CD4-positive, alpha-beta T cell treated with Interleukin-17A for 4 hours (primary cell): ENCODE measurements around the gene NAV3.

Experiments
- DNase-seq: peaks from one replicate; pipeline ENCODE4 v3.0.0-alpha.2; 2020; ENCODE audit warnings: mixed read lengths

NAV3 gene

GRCh38 chr12:77996670-77997069 is 166.0 kb downstream of the NAV3 start:
- DNase-seq, result no peak

GRCh38 chr12:77998236-77998786 is 167.6 kb downstream of the NAV3 start:
- DNase-seq, result no peak

- no peak for DNase-seq
These were observed 168.5 kb downstream of the NAV3 start for GRCh38 chr12:77999074-77999715.

- no peak for DNase-seq
These were observed 172.2 kb downstream of the NAV3 start for GRCh38 chr12:78002878-78003277.

GRCh38 chr12:78004249-78005093 is 173.8 kb downstream of the NAV3 start:
- DNase-seq, result no peak

- no peak for DNase-seq
These were observed 174.4 kb downstream of the NAV3 start for GRCh38 chr12:78005094-78005492.

GRCh38 chr12:78007173-78007572 is 176.5 kb downstream of the NAV3 start:
- DNase-seq, result no peak

- no peak for DNase-seq
These were observed 178.3 kb downstream of the NAV3 start for GRCh38 chr12:78009031-78009430.

- DNase-seq, result no peak
These were observed 187.6 kb downstream of the NAV3 start for GRCh38 chr12:78018171-78018910.

- DNase-seq, result no peak
These were observed 188.2 kb downstream of the NAV3 start for GRCh38 chr12:78018939-78019338.

- DNase-seq, result no peak
These were observed 197.7 kb downstream of the NAV3 start for GRCh38 chr12:78028426-78028825.

- no peak for DNase-seq
These were observed 203.3 kb downstream of the NAV3 start for GRCh38 chr12:78034025-78034424.

GRCh38 chr12:78035901-78036606 is 205.4 kb downstream of the NAV3 start:
- no peak for DNase-seq

GRCh38 chr12:78036874-78037273 is 206.2 kb downstream of the NAV3 start:
- DNase-seq, result no peak

GRCh38 chr12:78037707-78038106 is 207.0 kb downstream of the NAV3 start:
- no peak for DNase-seq

- DNase-seq, result no peak
These were observed 207.8 kb downstream of the NAV3 start for GRCh38 chr12:78038541-78038940.

- DNase-seq, result no peak
These were observed 208.3 kb downstream of the NAV3 start for GRCh38 chr12:78038986-78039385.

GRCh38 chr12:78040111-78040510 is 209.4 kb downstream of the NAV3 start:
- no peak for DNase-seq

- no peak for DNase-seq
These were observed 220.1 kb downstream of the NAV3 start for GRCh38 chr12:78050790-78051189.

GRCh38 chr12:78055545-78055944 is 224.9 kb downstream of the NAV3 start:
- no peak for DNase-seq

- no peak for DNase-seq
These were observed 226.4 kb downstream of the NAV3 start for GRCh38 chr12:78057075-78057474.

- no peak for DNase-seq
These were observed 229.5 kb downstream of the NAV3 start for GRCh38 chr12:78060186-78060585.

GRCh38 chr12:78062786-78063185 is 232.1 kb downstream of the NAV3 start:
- no peak for DNase-seq
